ENCODE results near the gene CERS4.
"Not testable (repeated sequence)": the region's sequence is repeated elsewhere in the genome, so short reads cannot be mapped to it uniquely, and the experiment has no call there.

The CERS4 gene

GRCh38 chr19:8210421-8211101, 1.4 kb downstream of the CERS4 start:
- DNase-seq (ENCODE audit: low spot score) = no peak

DNA sequence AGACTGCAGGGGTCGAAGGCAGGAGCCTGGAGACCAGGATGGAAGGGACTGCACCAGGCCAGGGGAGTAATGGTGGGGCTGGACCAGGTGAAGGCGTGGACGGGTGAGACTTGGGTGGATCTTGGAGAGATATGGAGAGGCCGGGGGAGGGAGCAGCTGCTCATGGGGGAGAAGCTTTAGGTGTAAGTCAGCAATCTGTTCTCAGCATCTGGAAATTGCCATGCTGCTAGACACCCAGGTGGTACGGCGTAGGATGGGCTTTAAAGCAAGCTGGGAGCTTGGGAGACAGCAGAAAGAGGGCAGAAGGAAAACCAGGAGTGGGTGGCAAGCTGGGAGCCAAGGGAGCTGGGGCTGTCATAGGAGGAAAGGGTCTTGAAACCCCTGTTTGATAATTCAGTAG, 3.0 kb downstream of the CERS4 start:
- DNase-seq (ENCODE audit: low spot score) = no peak

DNA sequence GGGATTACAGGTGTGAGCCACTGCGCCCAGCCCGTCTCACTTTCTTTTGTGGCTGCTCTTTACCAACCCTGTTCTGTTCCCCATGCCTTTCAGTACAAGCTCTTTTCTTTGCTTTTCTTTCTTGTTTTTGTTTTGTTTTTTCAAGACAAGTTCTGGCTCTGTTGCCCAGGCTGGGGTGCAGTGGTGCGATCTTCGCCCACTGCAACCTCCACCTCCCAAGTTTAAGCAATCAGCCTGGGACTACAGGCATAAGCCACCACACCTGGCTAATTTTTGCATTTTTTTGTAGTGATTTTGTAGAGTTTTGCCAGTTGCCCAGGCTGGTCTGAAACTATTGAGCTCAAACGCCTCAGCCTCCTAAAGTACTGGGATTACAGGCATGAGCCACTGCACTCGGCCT, 3.7 kb downstream of the CERS4 start:
- no peak for DNase-seq (ENCODE audit: low spot score)

GRCh38 chr19:8213827-8214672, 4.9 kb downstream of the CERS4 start:
- DNase-seq (ENCODE audit: low spot score) = no peak

- DNase-seq (ENCODE audit: low spot score) = no peak
These were observed 5.6 kb downstream of the CERS4 start for GRCh38 chr19:8214802-8215201.

GRCh38 chr19:8215783-8216182, 6.6 kb downstream of the CERS4 start:
- no peak for DNase-seq (ENCODE audit: low spot score)

GRCh38 chr19:8216357-8216756, 7.2 kb downstream of the CERS4 start:
- DNase-seq (ENCODE audit: low spot score) = no peak

DNA sequence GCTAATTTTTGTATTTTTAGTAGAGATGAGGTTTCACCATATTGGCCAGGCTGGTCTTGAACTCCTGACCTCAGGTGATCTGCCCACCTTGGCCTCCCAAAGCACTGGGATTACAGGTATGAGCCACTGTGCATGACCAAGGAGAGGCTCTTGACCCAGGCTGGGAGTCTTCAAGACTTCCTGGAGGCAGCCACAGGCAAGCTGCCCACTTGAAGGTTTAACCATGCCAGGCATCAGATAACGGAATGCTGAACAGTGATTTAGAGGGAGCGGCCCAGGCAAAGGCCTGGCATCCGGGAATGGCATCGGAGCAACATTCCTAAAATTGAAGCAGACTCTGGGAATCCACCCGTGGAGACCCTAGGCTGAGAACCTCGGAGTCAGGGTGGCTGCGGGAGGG, 9.0 kb downstream of the CERS4 start:
- not testable (repeated sequence) for DNase-seq (ENCODE audit: low spot score)

- DNase-seq (ENCODE audit: low spot score) = no peak
These were observed 11.3 kb downstream of the CERS4 start for GRCh38 chr19:8220481-8220880.

DNA sequence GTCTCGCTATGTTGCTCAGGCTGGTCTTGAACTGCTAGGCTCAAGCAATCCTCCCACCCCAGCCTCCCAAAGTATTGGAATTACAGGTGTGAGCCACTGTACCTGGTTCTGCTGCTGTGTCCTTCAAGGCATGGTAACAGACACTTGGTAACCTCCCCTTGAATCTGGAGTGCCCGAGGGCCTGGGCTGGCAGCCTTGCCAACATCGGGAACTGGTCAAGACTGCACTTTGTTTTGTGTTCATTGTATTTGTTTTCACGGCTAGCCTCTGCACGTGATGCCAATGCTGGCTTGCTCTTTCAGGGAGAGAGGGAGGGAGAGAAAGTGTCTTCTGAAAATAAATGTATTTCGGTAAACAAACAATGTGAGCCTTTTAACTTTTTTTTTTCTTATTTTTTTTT, 12.0 kb downstream of the CERS4 start:
- no peak for DNase-seq (ENCODE audit: low spot score)

GRCh38 chr19:8223442-8223841, 14.3 kb downstream of the CERS4 start:
- DNase-seq (ENCODE audit: low spot score) = not testable (repeated sequence)

- no peak for DNase-seq (ENCODE audit: low spot score)
These were observed 15.4 kb downstream of the CERS4 start for GRCh38 chr19:8224394-8225145.

GRCh38 chr19:8231073-8231604, 22.0 kb downstream of the CERS4 start:
- no peak for DNase-seq (ENCODE audit: low spot score)

- no peak for DNase-seq (ENCODE audit: low spot score)
These were observed 24.2 kb downstream of the CERS4 start for GRCh38 chr19:8233370-8233769.

DNA sequence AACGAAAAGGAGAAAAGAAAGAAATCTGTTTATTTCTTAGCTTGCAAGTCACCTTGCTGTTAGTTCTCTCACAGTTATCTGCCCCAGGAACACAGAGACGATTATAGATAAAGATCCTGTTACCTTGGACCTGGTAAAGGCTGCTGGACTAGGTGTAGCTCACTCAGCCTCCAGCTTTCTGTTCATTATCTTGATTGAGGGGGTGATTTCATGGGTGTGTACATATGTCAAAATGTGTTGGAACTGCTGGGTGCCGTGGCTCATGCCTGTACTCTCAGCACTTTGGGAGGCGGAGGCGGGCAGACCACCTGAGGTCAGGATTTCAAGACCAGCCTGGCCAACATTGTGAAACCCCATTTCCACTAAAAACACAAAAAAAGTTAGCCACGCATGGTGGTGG, 27.9 kb downstream of the CERS4 start:
- DNase-seq (ENCODE audit: low spot score) = no peak

GRCh38 chr19:8238251-8238650, 29.1 kb downstream of the CERS4 start:
- DNase-seq (ENCODE audit: low spot score) = no peak

DNA sequence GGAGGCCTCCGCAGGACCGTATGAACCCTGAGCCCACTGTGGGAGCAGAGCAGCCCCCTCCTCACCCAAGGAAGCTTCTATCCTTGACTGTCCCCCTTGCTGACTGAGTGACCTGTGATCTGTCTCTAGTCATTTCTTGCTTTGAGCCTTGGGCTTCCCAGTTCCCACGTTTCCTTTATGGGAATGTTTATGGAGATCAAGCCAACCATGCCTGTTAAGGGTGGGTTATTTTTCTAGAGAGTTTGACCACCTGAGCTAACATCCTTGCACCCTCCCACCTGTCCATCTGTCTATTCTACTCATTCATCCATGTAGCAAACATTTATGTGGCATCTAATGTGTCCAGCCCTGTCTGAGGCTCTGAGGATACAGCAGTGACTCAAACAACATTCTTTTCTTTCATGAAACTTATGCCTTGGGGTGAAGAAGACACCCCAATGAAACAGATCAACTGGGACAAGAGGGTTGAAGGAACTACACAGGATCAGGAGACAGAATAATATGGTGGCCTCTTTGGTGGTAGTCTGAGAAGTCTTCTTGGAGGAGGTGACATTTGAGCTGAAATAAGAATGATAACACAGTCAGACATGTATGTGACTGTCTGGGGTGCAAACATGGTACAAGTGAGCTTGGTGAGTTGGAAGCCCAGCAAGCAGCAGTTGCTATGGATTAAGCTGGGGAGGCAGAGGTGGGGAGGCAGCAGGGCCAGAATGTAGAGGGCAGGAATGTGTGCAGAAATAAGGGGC, 30.5 kb downstream of the CERS4 start:
- DNase-seq (ENCODE audit: low spot score) = no peak

- peak; percentile 23 for DNase-seq (ENCODE audit: low spot score)
These were observed 31.4 kb downstream of the CERS4 start for GRCh38 chr19:8240274-8241229.

DNA sequence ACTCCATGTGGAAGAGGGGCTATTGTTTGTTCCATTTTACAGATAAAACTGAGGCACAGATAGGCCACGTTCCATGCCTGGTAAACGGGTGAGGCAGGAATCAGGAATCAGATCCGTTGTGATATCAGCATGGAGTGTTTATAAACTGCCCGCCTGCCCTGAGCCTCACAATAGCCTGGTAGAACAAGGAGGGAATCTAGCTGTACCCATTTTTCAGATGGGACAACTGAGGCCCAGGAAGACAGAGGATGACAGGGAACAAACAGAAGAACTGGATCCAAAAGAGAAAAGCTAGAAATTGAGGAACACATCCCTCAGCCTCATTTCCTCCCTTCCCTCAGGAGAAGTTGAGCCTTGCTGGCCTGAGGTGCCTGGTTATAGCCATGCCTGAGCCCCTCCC, 32.5 kb downstream of the CERS4 start:
- no peak for DNase-seq (ENCODE audit: low spot score)

GRCh38 chr19:8242211-8242821, 33.1 kb downstream of the CERS4 start:
- no peak for DNase-seq (ENCODE audit: low spot score)
